ENCODE measurements around the gene CWF19L2. TPM values are rescaled to one million over a fixed set of nuclear protein-coding genes. Genes with fewer than 3 reads are reported as not detected.

Gene CWF19L2
- total RNA-seq, 2 donors from 2014 or later: 21.1 to 27.4 TPM

DNA sequence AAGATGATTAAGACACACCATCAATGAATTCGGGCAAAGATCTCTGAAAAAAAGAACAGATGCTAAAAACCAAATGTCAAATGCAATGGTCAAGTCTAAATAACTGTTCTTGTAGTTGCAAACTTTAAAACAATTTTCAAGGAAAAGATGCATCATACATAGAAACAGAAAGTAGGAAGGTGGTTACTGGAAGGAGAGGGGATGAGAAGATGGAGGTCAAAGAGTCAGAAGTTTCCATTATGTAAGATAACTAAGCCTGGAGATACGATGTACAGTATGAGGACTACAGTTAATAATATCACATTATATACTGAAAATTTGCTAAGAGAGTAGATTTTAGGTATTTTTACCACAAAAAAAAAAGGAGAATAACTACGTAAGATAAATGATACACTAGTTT is 27.1 kb downstream of the CWF19L2 start:
- no peaks in the 10 kb centered on the region for H3K27me3 Mint-ChIP-seq (ENCODE audit: insufficient read depth)
- no peaks in the 10 kb centered on the region for H3K9me3 Mint-ChIP-seq
- peaks cover 18% of the 10 kb centered on the region for H3K36me3 Mint-ChIP-seq (ENCODE audit: low read depth)
- H3K4me1 Mint-ChIP-seq: no peaks in the 10 kb centered on the region
- H3K4me3 ChIP-seq (ENCODE audit: low read length): no peak overlapping the region
- no peak overlapping the region for H3K4me3 Mint-ChIP-seq
- TF ChIP-seq CTCF (conservative IDR thresholded peaks at IDR 0.05): no peak
- no peaks in the 10 kb centered on the region for H3K27me3 ChIP-seq (ENCODE audit: control insufficient read depth, insufficient read depth, low read length, poor library complexity, severe bottlenecking)
- no peak for DNase-seq
- H3K4me1 ChIP-seq (ENCODE audit: control insufficient read depth, insufficient read depth, low read length): no peaks in the 10 kb centered on the region
- no peaks in the 10 kb centered on the region for H3K9me3 ChIP-seq (ENCODE audit: control insufficient read depth, low read length)
- WGBS, 2 experiments (ENCODE audit: insufficient coverage in 1 of 2, insufficient read length in 1 of 2): 83% methylated on average over 3 of the region's 3 CpGs; no CpG with 5 or more reads in 1 of the 2 experiments
- no peak overlapping the region for H3K27ac Mint-ChIP-seq
- H3K36me3 ChIP-seq (ENCODE audit: control insufficient read depth, insufficient read depth, low read length): peaks cover 32% of the 10 kb centered on the region
- no peak overlapping the region for H3K9ac ChIP-seq (ENCODE audit: extremely low read depth, low read length, poor library complexity, severe bottlenecking)
- no peak overlapping the region for H3K27ac ChIP-seq (ENCODE audit: low read depth, low read length)

DNA sequence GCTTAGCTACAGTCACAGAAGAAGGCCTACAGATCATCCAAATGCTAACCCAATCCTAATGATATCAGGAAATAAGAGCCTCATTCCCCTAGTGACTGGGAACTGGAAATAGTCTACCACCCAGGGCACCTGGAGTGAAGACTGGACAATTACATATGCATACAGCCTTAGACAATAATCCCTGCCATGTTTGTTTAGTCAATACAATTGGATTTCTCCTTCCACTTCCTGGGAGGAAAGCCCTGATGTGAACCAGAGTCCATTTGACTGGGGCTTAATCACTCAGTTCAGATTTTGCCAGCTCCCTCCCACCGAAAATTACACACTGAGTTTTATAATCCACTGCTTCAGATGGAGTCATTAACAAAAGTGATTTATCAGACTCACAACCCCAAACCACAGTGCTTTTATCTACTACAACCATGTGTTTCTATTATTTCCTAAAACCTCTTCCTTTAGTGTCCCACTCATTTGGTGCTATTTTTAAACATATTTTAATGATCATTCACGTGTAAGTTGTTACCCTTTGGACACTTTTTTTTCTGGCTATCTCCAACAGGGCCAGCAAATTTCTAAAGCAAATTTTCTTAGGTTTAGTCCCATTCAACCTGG is 29.9 kb downstream of the CWF19L2 start:
- Histone ChIP-seq H3K27me3 (ENCODE audit: control insufficient read depth, insufficient read depth, low read length, poor library complexity, severe bottlenecking) (no peaks in the 10 kb centered on the region), H3K9me3 (ENCODE audit: control insufficient read depth, low read length) (no peaks in the 10 kb centered on the region), H3K4me1 (ENCODE audit: control insufficient read depth, insufficient read depth, low read length) (no peaks in the 10 kb centered on the region), H3K36me3 (ENCODE audit: control insufficient read depth, insufficient read depth, low read length) (peaks cover 26% of the 10 kb centered on the region), H3K27ac (ENCODE audit: low read depth, low read length) (no peak overlapping the region), H3K4me3 (ENCODE audit: low read length) (no peak overlapping the region), H3K9ac (ENCODE audit: extremely low read depth, low read length, poor library complexity, severe bottlenecking) (no peak overlapping the region)
- 78 to 90% methylated on average over 1 to 2 of the region's 2 CpGs for WGBS, 2 experiments (ENCODE audit: insufficient coverage in 1 of 2, insufficient read length in 1 of 2)
- no peak for TF ChIP-seq CTCF (conservative IDR thresholded peaks at IDR 0.05)
- Mint-ChIP-seq H3K27me3 (ENCODE audit: insufficient read depth) (no peaks in the 10 kb centered on the region), H3K27ac (peak overlapping the region; percentile 83), H3K36me3 (ENCODE audit: low read depth) (peaks cover 19% of the 10 kb centered on the region), H3K4me1 (no peaks in the 10 kb centered on the region), H3K4me3 (no peak overlapping the region), H3K9me3 (no peaks in the 10 kb centered on the region)
- no peak for DNase-seq

GRCh38 chr11:107413352-107413751 is 44.3 kb downstream of the CWF19L2 start:
- no peak for DNase-seq
- Mint-ChIP-seq H3K36me3 (ENCODE audit: low read depth) (peaks cover 27% of the 10 kb centered on the region), H3K4me1 (no peaks in the 10 kb centered on the region), H3K27ac (no peak overlapping the region), H3K4me3 (no peak overlapping the region), H3K9me3 (no peaks in the 10 kb centered on the region), H3K27me3 (ENCODE audit: insufficient read depth) (no peaks in the 10 kb centered on the region)
- 75 to 100% methylated on average over 1 of the region's 1 CpG for WGBS, 2 experiments (ENCODE audit: insufficient coverage in 1 of 2, insufficient read length in 1 of 2)
- TF ChIP-seq CTCF (conservative IDR thresholded peaks at IDR 0.05): no peak
- Histone ChIP-seq H3K9ac (ENCODE audit: extremely low read depth, low read length, poor library complexity, severe bottlenecking) (no peak overlapping the region), H3K4me3 (ENCODE audit: low read length) (no peak overlapping the region), H3K4me1 (ENCODE audit: control insufficient read depth, insufficient read depth, low read length) (no peaks in the 10 kb centered on the region), H3K9me3 (ENCODE audit: control insufficient read depth, low read length) (no peaks in the 10 kb centered on the region), H3K36me3 (ENCODE audit: control insufficient read depth, insufficient read depth, low read length) (peaks cover 25% of the 10 kb centered on the region), H3K27ac (ENCODE audit: low read depth, low read length) (no peak overlapping the region), H3K27me3 (ENCODE audit: control insufficient read depth, insufficient read depth, low read length, poor library complexity, severe bottlenecking) (no peaks in the 10 kb centered on the region)
